A549 (cell line): Measurements from ENCODE around the gene TTC39B.

Experiments
- BHLHE40 ChIP-seq: IDR thresholded peaks from 2 replicates; pipeline ENCODE4 v1.6.1; 2012; ENCODE audit warnings: low read depth, low read length, inconsistent platforms
- ELK1 ChIP-seq: fragments of 150-350 bp; IDR thresholded peaks from 2 replicates; pipeline ENCODE4 v1.6.1; 2014; ENCODE audit warnings: low read depth, mild to moderate bottlenecking, low read length
- HDAC2 ChIP-seq: fragments of 200-600 bp; sonication (generic); IDR thresholded peaks from 2 replicates; pipeline ENCODE4 v1.6.1; 2016
- HEYL ChIP-seq: fragments of 250-450 bp; sonication (Bioruptor Pico); IDR thresholded peaks from 2 replicates; pipeline ENCODE4 v1.8.0; 2021; ENCODE audit warnings: mild to moderate bottlenecking, moderate library complexity
- HOXA7 ChIP-seq: fragments of 250-450 bp; sonication (Bioruptor Pico); IDR thresholded peaks from 2 replicates; pipeline ENCODE4 v1.5.0; 2020; ENCODE audit warnings: mild to moderate bottlenecking, moderate library complexity
- MAX ChIP-seq: IDR thresholded peaks from 2 replicates; pipeline ENCODE4 v1.6.1; 2012
- NR3C1 ChIP-seq: fragments of >200 bp; sonication (Bioruptor Twin); formaldehyde crosslinking; IDR thresholded peaks from 3 replicates; pipeline ENCODE4 v1.6.1; 2017
- POLR2A ChIP-seq: IDR thresholded peaks from 2 replicates; pipeline ENCODE4 v1.6.1; 2012; ENCODE audit warnings: mild to moderate bottlenecking, low read length
- POLR2AphosphoS2 ChIP-seq: conservative IDR thresholded peaks from 2 replicates; pipeline ENCODE4 v1.6.1; 2012; ENCODE audit warnings: low read length, improper control_type of control experiment, inconsistent platforms
- RAD21 ChIP-seq, 2 experiments: fragments of >200 bp in 1 of 2; sonication (Bioruptor Twin) in 1 of 2; formaldehyde crosslinking in 1 of 2; IDR thresholded peaks in 1 of 2; conservative IDR thresholded peaks in 1 of 2; 2 replicates in 1 of 2; 3 replicates in 1 of 2; pipeline ENCODE4 v1.6.1; 2012 to 2018; ENCODE audit warnings: inconsistent platforms in 1 of 2
- SMC3 ChIP-seq: fragments of >200 bp; sonication (Bioruptor Twin); formaldehyde crosslinking; IDR thresholded peaks from 3 replicates; pipeline ENCODE4 v1.6.1; 2018; ENCODE audit warnings: inconsistent platforms
- ZSCAN20 ChIP-seq: fragments of 250-450 bp; sonication (Bioruptor Pico); IDR thresholded peaks from 2 replicates; pipeline ENCODE4 v1.8.0; 2022; ENCODE audit warnings: mild to moderate bottlenecking, moderate library complexity
- TF ChIP-seq, protein P1 (sequence below): fragments of >200 bp; sonication (Bioruptor Twin); formaldehyde crosslinking; IDR thresholded peaks from 3 replicates; pipeline ENCODE4 v1.5.1; 2016
- TF ChIP-seq, protein P2 (sequence below): fragments of 200-600 bp; sonication (generic); IDR thresholded peaks from 2 replicates; pipeline ENCODE4 v1.6.1; 2016; ENCODE audit warnings: antibody characterized with exemption, mild to moderate bottlenecking, moderate library complexity

DNA sequence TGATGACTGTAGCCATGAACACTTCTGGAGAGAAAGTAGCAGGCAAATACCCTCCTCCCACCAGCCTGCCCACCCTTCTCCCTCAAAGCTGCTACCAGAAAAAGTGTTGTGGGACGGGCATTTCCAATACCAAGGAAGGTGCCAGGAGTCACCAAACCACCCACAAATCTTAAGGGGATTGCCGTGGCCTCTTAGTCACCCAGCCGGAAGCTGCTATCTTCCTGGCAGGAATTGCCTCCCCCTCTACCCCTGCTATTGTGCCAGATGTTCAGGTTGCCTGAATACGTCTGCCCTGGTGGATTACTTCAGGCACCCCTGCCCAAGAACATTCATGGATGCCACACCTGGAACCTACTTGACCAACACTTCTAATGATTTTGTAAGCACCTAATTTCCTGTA is 156.1 kb downstream of the TTC39B start:
- TF ChIP-seq NR3C1 (no peak), HOXA7 (CRISPR knock-in tag) (no peak), POLR2AphosphoS2 (no peak), POLR2A (no peak), ZSCAN20 (CRISPR knock-in tag) (no peak), MAX (no peak), HEYL (CRISPR knock-in tag) (no peak), ELK1 (no peak), HDAC2 (no peak), RAD21 (conservative IDR thresholded peaks at IDR 0.05 in 1 of 2, IDR thresholded peaks at IDR 0.05 in 1 of 2) (no peak), SMC3 (no peak), BHLHE40 (no peak)
- TF ChIP-seq, protein P1, sequence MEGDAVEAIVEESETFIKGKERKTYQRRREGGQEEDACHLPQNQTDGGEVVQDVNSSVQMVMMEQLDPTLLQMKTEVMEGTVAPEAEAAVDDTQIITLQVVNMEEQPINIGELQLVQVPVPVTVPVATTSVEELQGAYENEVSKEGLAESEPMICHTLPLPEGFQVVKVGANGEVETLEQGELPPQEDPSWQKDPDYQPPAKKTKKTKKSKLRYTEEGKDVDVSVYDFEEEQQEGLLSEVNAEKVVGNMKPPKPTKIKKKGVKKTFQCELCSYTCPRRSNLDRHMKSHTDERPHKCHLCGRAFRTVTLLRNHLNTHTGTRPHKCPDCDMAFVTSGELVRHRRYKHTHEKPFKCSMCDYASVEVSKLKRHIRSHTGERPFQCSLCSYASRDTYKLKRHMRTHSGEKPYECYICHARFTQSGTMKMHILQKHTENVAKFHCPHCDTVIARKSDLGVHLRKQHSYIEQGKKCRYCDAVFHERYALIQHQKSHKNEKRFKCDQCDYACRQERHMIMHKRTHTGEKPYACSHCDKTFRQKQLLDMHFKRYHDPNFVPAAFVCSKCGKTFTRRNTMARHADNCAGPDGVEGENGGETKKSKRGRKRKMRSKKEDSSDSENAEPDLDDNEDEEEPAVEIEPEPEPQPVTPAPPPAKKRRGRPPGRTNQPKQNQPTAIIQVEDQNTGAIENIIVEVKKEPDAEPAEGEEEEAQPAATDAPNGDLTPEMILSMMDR: no peak
- TF ChIP-seq, protein P2, sequence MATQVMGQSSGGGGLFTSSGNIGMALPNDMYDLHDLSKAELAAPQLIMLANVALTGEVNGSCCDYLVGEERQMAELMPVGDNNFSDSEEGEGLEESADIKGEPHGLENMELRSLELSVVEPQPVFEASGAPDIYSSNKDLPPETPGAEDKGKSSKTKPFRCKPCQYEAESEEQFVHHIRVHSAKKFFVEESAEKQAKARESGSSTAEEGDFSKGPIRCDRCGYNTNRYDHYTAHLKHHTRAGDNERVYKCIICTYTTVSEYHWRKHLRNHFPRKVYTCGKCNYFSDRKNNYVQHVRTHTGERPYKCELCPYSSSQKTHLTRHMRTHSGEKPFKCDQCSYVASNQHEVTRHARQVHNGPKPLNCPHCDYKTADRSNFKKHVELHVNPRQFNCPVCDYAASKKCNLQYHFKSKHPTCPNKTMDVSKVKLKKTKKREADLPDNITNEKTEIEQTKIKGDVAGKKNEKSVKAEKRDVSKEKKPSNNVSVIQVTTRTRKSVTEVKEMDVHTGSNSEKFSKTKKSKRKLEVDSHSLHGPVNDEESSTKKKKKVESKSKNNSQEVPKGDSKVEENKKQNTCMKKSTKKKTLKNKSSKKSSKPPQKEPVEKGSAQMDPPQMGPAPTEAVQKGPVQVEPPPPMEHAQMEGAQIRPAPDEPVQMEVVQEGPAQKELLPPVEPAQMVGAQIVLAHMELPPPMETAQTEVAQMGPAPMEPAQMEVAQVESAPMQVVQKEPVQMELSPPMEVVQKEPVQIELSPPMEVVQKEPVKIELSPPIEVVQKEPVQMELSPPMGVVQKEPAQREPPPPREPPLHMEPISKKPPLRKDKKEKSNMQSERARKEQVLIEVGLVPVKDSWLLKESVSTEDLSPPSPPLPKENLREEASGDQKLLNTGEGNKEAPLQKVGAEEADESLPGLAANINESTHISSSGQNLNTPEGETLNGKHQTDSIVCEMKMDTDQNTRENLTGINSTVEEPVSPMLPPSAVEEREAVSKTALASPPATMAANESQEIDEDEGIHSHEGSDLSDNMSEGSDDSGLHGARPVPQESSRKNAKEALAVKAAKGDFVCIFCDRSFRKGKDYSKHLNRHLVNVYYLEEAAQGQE: no peak
